Stimulated activated effector memory CD8-positive, alpha-beta T cell treated with anti-CD3 and anti-CD28 coated beads, Interleukin-12 subunit alpha, Interleukin-12 subunit beta, amount 100 ng/mL, for 72 hours (primary cell): ENCODE results near the gene FAM72B.
"Not testable (repeated sequence)": the region's sequence is repeated elsewhere in the genome, so short reads cannot be mapped to it uniquely, and the experiment has no call there.

ENCODE experiments used
- ATAC-seq: fragments of 150-1000 bp; cut with Tn5 transposase; 2 replicates; pipeline ENCODE4 v1.10.0; 2021
- DNase-seq, 2 donors: peaks; one replicate each; pipeline ENCODE4 v3.0.0; 2021 to 2022; ENCODE audit warnings: low spot score in 2 of 2
- H3K27ac Mint-ChIP-seq: one replicate; pipeline ENCODE4 v1.8.0; 2022; ENCODE audit warnings: mild to moderate bottlenecking, mixed read lengths
- H3K36me3 Mint-ChIP-seq: one replicate; pipeline ENCODE4 v1.8.0; 2022; ENCODE audit warnings: mild to moderate bottlenecking, mixed read lengths
- H3K4me1 Mint-ChIP-seq: one replicate; pipeline ENCODE4 v1.8.0; 2022; ENCODE audit warnings: mixed read lengths
- H3K4me3 Mint-ChIP-seq: one replicate; pipeline ENCODE4 v1.8.0; 2022; ENCODE audit warnings: mild to moderate bottlenecking, mixed read lengths
- H3K9me3 Mint-ChIP-seq: one replicate; pipeline ENCODE4 v1.8.0; 2022; ENCODE audit warnings: mixed read lengths

FAM72B gene

GRCh38 chr1:121184290-121185127 is at the start of gene FAM72B, which contains the start of gene SRGAP2C:
Gene FAM72B, minus strand, starts transcription at chr1:121184340. Its CDS starts 851 bp downstream, at chr1:121183489.
Gene SRGAP2C, plus strand, starts transcription at chr1:121184975. Its CDS starts 2,472 bp downstream, at chr1:121187447.
- not testable (repeated sequence) for H3K36me3 Mint-ChIP-seq, H3K9me3 Mint-ChIP-seq, H3K4me1 Mint-ChIP-seq
- peak; percentile 90 for ATAC-seq
- Mint-ChIP-seq H3K4me3 (peak within 1 kb of the TSS; percentile 81), H3K27ac (peak within 1 kb of the TSS; percentile 94)
- peak; percentile 75 to 94 for DNase-seq

- DNase-seq, H3K9me3 Mint-ChIP-seq, H3K4me3 Mint-ChIP-seq, H3K36me3 Mint-ChIP-seq, H3K27ac Mint-ChIP-seq, H3K4me1 Mint-ChIP-seq: not testable (repeated sequence)
- peak; percentile 81 for ATAC-seq
These were observed 48.4 kb upstream of the FAM72B start for GRCh38 chr1:121232445-121233125.

- not testable (repeated sequence) for H3K36me3 Mint-ChIP-seq, H3K9me3 Mint-ChIP-seq, H3K4me1 Mint-ChIP-seq, DNase-seq, H3K4me3 Mint-ChIP-seq, ATAC-seq, H3K27ac Mint-ChIP-seq
These were observed 46.5 kb upstream of the FAM72B start for GRCh38 chr1:121230636-121231035.

- not testable (repeated sequence) for H3K4me1 Mint-ChIP-seq, ATAC-seq
These were observed 43.6 kb upstream of the FAM72B start for GRCh38 chr1:121227544-121228330.

GRCh38 chr1:121226925-121227324 is 42.8 kb upstream of the FAM72B start:
- not testable (repeated sequence) for DNase-seq, H3K4me1 Mint-ChIP-seq, H3K4me3 Mint-ChIP-seq, ATAC-seq, H3K36me3 Mint-ChIP-seq, H3K27ac Mint-ChIP-seq, H3K9me3 Mint-ChIP-seq

More at GRCh38 chr1:121227544-121228330, 43.6 kb upstream of the FAM72B start:
- H3K9me3 Mint-ChIP-seq, DNase-seq, H3K36me3 Mint-ChIP-seq, H3K27ac Mint-ChIP-seq, H3K4me3 Mint-ChIP-seq: not testable (repeated sequence)

- not testable (repeated sequence) for H3K4me3 Mint-ChIP-seq, H3K36me3 Mint-ChIP-seq, ATAC-seq, DNase-seq, H3K4me1 Mint-ChIP-seq, H3K27ac Mint-ChIP-seq, H3K9me3 Mint-ChIP-seq
These were observed 42.3 kb upstream of the FAM72B start for GRCh38 chr1:121226295-121226904.

- not testable (repeated sequence) for H3K4me3 Mint-ChIP-seq, H3K27ac Mint-ChIP-seq, H3K4me1 Mint-ChIP-seq, H3K9me3 Mint-ChIP-seq, DNase-seq, H3K36me3 Mint-ChIP-seq
- ATAC-seq, result peak; percentile 93
These were observed 40.6 kb upstream of the FAM72B start for GRCh38 chr1:121224714-121225113.

- not testable (repeated sequence) for H3K36me3 Mint-ChIP-seq, H3K4me3 Mint-ChIP-seq, H3K4me1 Mint-ChIP-seq, H3K9me3 Mint-ChIP-seq
- peak overlapping the region; percentile 76 for H3K27ac Mint-ChIP-seq
- ATAC-seq (peak; percentile 89), DNase-seq (peak in 1 of 2 donors; percentile 54)
These were observed 37.6 kb upstream of the FAM72B start for GRCh38 chr1:121221770-121222169.

- H3K36me3 Mint-ChIP-seq, H3K4me3 Mint-ChIP-seq, ATAC-seq, H3K4me1 Mint-ChIP-seq, DNase-seq, H3K9me3 Mint-ChIP-seq, H3K27ac Mint-ChIP-seq: not testable (repeated sequence)
These were observed 32.5 kb upstream of the FAM72B start for GRCh38 chr1:121216676-121217075.

- DNase-seq, H3K4me3 Mint-ChIP-seq, H3K36me3 Mint-ChIP-seq, H3K4me1 Mint-ChIP-seq, H3K27ac Mint-ChIP-seq, H3K9me3 Mint-ChIP-seq: not testable (repeated sequence)
- peak; percentile 31 for ATAC-seq
These were observed 31.7 kb upstream of the FAM72B start for GRCh38 chr1:121215699-121216417.

- ATAC-seq, H3K27ac Mint-ChIP-seq, H3K9me3 Mint-ChIP-seq, H3K4me1 Mint-ChIP-seq, H3K36me3 Mint-ChIP-seq, DNase-seq, H3K4me3 Mint-ChIP-seq: not testable (repeated sequence)
These were observed 30.5 kb upstream of the FAM72B start for GRCh38 chr1:121214544-121215156.

GRCh38 chr1:121213491-121213890 is 29.4 kb upstream of the FAM72B start:
- H3K4me3 Mint-ChIP-seq, DNase-seq: not testable (repeated sequence)

GRCh38 chr1:121210778-121211177 is 26.6 kb upstream of the FAM72B start:
- not testable (repeated sequence) for H3K9me3 Mint-ChIP-seq, H3K27ac Mint-ChIP-seq, H3K4me3 Mint-ChIP-seq, H3K36me3 Mint-ChIP-seq, DNase-seq, H3K4me1 Mint-ChIP-seq, ATAC-seq

More at GRCh38 chr1:121213491-121213890, 29.4 kb upstream of the FAM72B start:
- ATAC-seq, H3K9me3 Mint-ChIP-seq, H3K4me1 Mint-ChIP-seq, H3K36me3 Mint-ChIP-seq, H3K27ac Mint-ChIP-seq: not testable (repeated sequence)

GRCh38 chr1:121208375-121208774 is 24.2 kb upstream of the FAM72B start:
- ATAC-seq, H3K4me3 Mint-ChIP-seq, H3K27ac Mint-ChIP-seq, H3K36me3 Mint-ChIP-seq, H3K4me1 Mint-ChIP-seq, H3K9me3 Mint-ChIP-seq, DNase-seq: not testable (repeated sequence)
